ENCODE data around the gene EME2. TPM values are rescaled to one million over a fixed set of nuclear protein-coding genes. Genes with fewer than 3 reads are reported as not detected.

Gene EME2
- polyA plus RNA-seq, 4 donors = 6.7 to 10.7 (median 8.6) TPM

GRCh38 chr16:1817276-1817589 lies 44.6 kb downstream of the EME2 start:
- DNase-seq (ENCODE audit: low read depth in 4 of 4, low spot score in 3 of 4) = no peak

DNA sequence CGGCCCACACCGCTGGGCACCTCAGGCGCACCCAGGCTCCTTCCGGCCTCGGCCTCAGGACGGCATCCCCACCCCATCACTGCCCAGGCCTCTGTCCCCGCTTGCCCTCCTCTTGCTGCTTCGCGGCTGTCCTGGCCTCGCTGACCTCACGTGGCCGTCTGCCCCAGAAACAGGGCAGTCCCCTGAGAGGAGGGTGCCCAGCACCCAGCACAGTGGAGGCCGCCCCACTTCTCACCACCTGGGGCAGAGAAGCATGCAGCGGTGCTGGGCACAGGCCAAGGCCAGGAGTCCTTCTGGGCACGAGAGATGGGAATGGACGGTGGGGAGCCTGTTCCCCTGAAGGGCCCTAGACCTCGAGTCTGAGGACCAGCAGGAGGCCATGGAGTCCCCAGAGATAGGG lies 45.1 kb downstream of the EME2 start:
- DNase-seq (ENCODE audit: low read depth in 4 of 4, low spot score in 3 of 4) = no peak

DNA sequence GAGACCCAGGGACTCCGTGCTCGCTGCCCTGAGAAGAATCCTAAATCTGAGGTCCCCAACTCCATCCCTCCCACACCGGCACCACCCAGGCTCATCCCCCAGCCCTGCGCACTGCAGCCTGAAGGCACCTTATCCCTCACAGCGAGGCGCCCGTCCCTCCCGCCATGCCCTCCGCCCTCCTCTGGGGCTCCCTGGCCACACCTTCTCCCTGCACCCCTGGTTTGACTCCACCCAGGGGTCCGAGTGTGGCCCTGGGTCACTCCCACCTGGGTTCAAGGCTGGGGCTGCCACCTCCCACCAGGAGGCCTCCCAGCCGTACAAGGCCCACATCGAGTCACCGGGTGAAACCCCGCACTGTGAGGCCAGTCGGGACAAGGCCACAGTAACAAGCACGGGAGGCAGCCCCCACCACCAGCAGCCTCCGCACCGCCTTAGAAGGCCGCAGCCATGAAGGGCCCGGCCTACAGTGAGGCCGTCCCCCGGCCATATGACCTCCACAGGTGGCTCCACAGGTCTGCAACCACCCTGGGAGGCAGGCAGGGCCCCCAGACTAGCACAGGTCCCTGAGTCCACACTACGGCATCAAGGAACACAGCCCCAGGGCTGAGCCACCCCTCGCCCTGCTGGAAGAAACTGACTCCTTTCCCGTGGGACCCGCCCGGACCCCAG lies 45.7 kb downstream of the EME2 start:
- no peak for DNase-seq (ENCODE audit: low read depth in 4 of 4, low spot score in 3 of 4)

GRCh38 chr16:1818873-1819525 lies 46.4 kb downstream of the EME2 start:
- no peak for DNase-seq (ENCODE audit: low read depth in 4 of 4, low spot score in 3 of 4)

DNA sequence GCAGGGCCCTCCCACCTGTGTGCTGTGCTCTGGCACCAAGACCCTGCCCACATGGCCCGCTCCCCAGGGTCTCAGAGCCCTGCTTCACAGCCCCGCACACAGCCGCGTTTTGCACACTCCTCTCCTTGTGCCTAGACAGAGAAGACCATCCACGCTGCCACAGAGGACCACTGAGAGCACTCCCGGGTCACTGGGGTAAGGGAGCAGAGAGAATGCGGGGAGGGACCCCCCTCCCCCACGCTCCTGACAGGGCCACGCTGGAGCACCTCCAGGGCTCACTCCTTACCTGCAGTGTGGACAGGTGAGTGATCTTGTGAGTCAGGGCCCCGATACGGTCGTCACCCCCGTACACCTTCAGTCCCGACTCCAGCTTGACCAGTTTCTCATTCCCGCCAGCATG lies 47.0 kb downstream of the EME2 start:
- DNase-seq (ENCODE audit: low read depth in 4 of 4, low spot score in 3 of 4) = no peak

- no peak for DNase-seq (ENCODE audit: low read depth in 4 of 4, low spot score in 3 of 4)
Observed at GRCh38 chr16:1820096-1820945, 47.7 kb downstream of the EME2 start.

DNA sequence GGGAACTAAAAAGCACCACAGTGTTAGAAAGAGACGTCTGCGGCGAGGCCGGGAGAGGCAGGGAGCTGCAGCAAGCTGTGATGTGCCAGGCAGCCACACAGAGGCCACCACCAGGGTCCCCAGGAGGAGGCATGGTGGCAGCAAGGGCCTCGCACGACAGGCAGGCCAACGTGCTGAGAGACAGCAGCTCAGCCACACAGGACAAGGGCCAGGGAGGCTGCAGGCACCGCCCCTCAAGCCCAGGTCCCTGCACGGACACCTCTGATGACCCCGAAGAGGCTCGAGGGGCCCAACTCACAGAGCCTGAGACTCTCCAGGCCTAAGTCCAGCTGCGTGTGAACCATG lies 48.3 kb downstream of the EME2 start:
- DNase-seq (ENCODE audit: low read depth in 4 of 4, low spot score in 3 of 4) = no peak

DNA sequence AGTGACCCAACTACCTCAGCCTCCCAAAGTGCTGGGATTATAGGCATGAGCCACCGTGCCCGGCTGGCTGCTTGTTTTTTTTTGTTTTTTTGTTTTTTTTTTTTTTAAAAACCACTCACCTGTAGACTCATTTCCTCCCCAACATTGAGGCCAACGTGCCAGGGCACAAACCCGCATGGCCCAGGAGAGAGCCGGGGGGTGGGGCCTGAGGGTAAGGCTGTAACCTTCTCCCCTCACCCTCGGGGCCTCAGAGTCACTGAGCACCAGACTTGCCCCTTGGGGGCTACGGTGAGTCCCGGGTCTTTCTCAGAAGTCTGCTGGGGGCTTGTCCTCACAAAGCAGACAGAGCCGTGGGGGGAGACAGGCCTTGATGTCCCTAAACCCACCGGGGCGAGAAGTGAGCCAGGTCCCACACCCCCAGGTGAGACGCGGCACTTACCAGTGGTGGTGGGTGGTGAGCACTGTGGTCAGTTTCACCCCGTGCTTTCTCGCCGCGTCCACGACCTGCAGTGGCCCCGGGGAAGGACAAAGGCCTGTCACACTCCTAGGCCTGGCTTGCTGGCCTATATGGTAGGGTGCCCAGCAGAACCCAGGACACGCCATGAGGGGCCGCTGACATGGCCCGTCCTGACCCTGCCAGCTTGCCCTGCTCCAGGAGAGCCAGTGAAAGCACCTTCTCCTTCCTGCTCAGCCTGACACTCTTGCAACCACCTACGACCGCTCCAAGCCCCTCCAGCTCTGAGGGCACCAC lies 49.4 kb downstream of the EME2 start:
- DNase-seq (ENCODE audit: low read depth in 4 of 4, low spot score in 3 of 4) = no peak

- DNase-seq (ENCODE audit: low read depth in 4 of 4, low spot score in 3 of 4) = no peak
Observed at GRCh38 chr16:1822801-1823200, 50.2 kb downstream of the EME2 start.

- DNase-seq (ENCODE audit: low read depth in 4 of 4, low spot score in 3 of 4) = no peak
Observed at GRCh38 chr16:1823821-1824220, 51.2 kb downstream of the EME2 start.

- no peak for DNase-seq (ENCODE audit: low read depth in 4 of 4, low spot score in 3 of 4)
Observed at GRCh38 chr16:1825381-1825863, 52.8 kb downstream of the EME2 start.

Other genes with a start within 250 kb of the EME2 start
- gene TMEM204, start 239.1 kb upstream of the EME2 start, polyA plus RNA-seq (ENCODE audit: insufficient read length in 4 of 4) = 10 to 100 TPM; 18.8 to 28.5 (median 20.6) TPM
- gene IFT140, start 160.7 kb upstream of the EME2 start, polyA plus RNA-seq (ENCODE audit: insufficient read length in 4 of 4) = 10 to 100 TPM; 37.3 to 43.5 (median 39.3) TPM
- 10 to 100 TPM; 16.8 to 21.2 (median 19.0) TPM for gene CRAMP1, start 160.4 kb upstream of the EME2 start, polyA plus RNA-seq (ENCODE audit: insufficient read length in 4 of 4)
- gene JPT2, start 94.5 kb upstream of the EME2 start, polyA plus RNA-seq (ENCODE audit: insufficient read length in 4 of 4) = 10 to 100 TPM; 76.4 to 95.3 (median 82.2) TPM
- 10 to 100 TPM; 38.7 to 54.3 (median 49.1) TPM for gene MAPK8IP3, start 66.6 kb upstream of the EME2 start, polyA plus RNA-seq (ENCODE audit: insufficient read length in 4 of 4)
- 10 to 100 TPM; 23.2 to 49.8 (median 24.3) TPM for gene NME3, start 1.3 kb upstream of the EME2 start, polyA plus RNA-seq (ENCODE audit: insufficient read length in 4 of 4)
- 10 to 100 TPM; 64.2 to 87.3 (median 66.9) TPM for gene MRPS34, start 324 bp downstream of the EME2 start, polyA plus RNA-seq (ENCODE audit: insufficient read length in 4 of 4)
- gene SPSB3, start 9.8 kb downstream of the EME2 start, polyA plus RNA-seq (ENCODE audit: insufficient read length in 4 of 4) = 10 to 100 TPM; 34.9 to 58.0 (median 38.5) TPM
- gene NUBP2, start 10.2 kb downstream of the EME2 start, polyA plus RNA-seq (ENCODE audit: insufficient read length in 4 of 4) = 10 to 100 TPM; 36.8 to 62.7 (median 40.5) TPM
- 1 to 10 TPM; 2.2 to 4.6 (median 2.7) TPM for gene IGFALS, start 20.9 kb downstream of the EME2 start, polyA plus RNA-seq (ENCODE audit: insufficient read length in 4 of 4)
- gene HAGH, start 54.0 kb downstream of the EME2 start, polyA plus RNA-seq (ENCODE audit: insufficient read length in 4 of 4) = 10 to 100 TPM; 34.3 to 51.3 (median 37.5) TPM
- 10 to 100 TPM; 35.4 to 52.7 (median 43.9) TPM for gene FAHD1, start 54.4 kb downstream of the EME2 start, polyA plus RNA-seq (ENCODE audit: insufficient read length in 4 of 4)
- gene MEIOB, start 99.4 kb downstream of the EME2 start, polyA plus RNA-seq (ENCODE audit: insufficient read length in 4 of 4) = 1 to 10 TPM in 2 of 4 donors, under 1 TPM in 2; 0.37 to 1.7 (median 1.2) TPM
- gene HS3ST6, start 145.6 kb downstream of the EME2 start, polyA plus RNA-seq (ENCODE audit: insufficient read length in 4 of 4) = under 1 TPM; 0.14 to 0.88 (median 0.32) TPM
- gene MSRB1, start 170.4 kb downstream of the EME2 start, polyA plus RNA-seq (ENCODE audit: insufficient read length in 4 of 4) = 10 to 100 TPM; 62.5 to 86.2 (median 67.2) TPM
- gene RPL3L, start 181.9 kb downstream of the EME2 start, polyA plus RNA-seq (ENCODE audit: insufficient read length in 4 of 4) = under 1 TPM; 0.18 to 0.31 (median 0.21) TPM
- gene NDUFB10, start 186.7 kb downstream of the EME2 start, polyA plus RNA-seq (ENCODE audit: insufficient read length in 4 of 4) = 100 to 1,000 TPM; 125 to 156 (median 130) TPM
- 1,000 to 10,000 TPM; 1,839 to 2,451 (median 2,117) TPM for gene RPS2, start 192.0 kb downstream of the EME2 start, polyA plus RNA-seq (ENCODE audit: insufficient read length in 4 of 4)
- not detected for gene RNF151, start 194.0 kb downstream of the EME2 start, polyA plus RNA-seq (ENCODE audit: insufficient read length in 4 of 4)
- 10 to 100 TPM; 26.0 to 47.2 (median 35.0) TPM for gene TBL3, start 199.2 kb downstream of the EME2 start, polyA plus RNA-seq (ENCODE audit: insufficient read length in 4 of 4)
- under 1 TPM; 0.52 to 0.97 (median 0.65) TPM for gene NOXO1, start 208.7 kb downstream of the EME2 start, polyA plus RNA-seq (ENCODE audit: insufficient read length in 4 of 4)
- gene GFER, start 211.4 kb downstream of the EME2 start, polyA plus RNA-seq (ENCODE audit: insufficient read length in 4 of 4) = 10 to 100 TPM; 24.2 to 36.0 (median 27.1) TPM
- 1 to 10 TPM; 1.2 to 2.6 (median 2.3) TPM for gene SYNGR3, start 217.2 kb downstream of the EME2 start, polyA plus RNA-seq (ENCODE audit: insufficient read length in 4 of 4)
- gene ZNF598, start 237.0 kb downstream of the EME2 start, polyA plus RNA-seq (ENCODE audit: insufficient read length in 4 of 4) = 10 to 100 TPM; 17.6 to 27.5 (median 18.1) TPM
- 10 to 100 TPM in 1 of 4 donors, 1 to 10 TPM in 3; 3.8 to 10.3 (median 5.5) TPM for gene NPW, start 247.0 kb downstream of the EME2 start, polyA plus RNA-seq (ENCODE audit: insufficient read length in 4 of 4)